Measurements from ENCODE around the gene C1GALT1.
"Not testable (repeated sequence)": the region's sequence is repeated elsewhere in the genome, so short reads cannot be mapped to it uniquely, and the experiment has no call there.

The C1GALT1 gene

DNA sequence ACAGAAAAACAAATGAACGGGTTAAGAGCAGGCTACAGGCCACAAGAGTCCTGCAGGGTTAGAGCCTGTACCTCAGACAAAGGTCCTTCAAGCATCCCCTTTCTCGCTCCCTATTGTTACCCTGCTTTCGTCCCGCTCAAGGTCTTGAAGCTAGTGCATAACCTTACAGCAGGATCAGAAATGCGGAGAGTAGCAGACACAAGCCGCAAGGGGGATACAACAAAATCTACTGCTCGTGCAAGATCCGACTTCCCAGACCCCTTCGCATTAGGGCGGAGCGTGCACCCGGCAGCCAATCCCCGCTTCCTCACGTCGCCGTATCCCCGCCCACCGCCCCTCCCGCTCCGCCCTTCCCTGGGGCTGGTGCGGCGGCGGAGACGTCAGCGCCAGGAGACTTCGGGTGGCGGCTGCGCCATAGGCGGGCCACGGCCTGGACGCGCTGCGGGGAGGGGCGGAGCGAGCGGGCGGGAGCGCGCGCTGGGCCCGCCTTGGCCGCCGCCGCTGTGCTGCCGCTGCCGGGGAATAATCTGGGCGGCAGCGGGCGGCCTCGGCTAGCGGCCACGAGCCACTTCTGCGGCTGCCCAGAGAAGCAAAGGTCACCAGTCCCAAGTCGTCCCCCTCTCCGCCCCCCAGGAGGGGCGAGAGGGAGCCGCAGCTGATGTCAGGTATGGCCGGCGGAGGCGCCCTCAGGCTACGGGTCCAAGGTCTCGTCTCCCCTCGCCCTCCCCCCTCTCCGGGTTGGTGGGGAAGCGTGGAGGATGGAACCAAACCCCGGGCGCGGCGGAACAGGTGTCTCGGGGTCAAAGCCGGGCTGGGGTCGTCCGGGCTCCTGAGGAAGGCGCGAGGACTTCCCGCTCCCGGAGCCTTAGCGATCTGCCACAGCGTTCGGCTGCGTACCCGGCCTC is at the start of gene C1GALT1:
Gene C1GALT1, plus strand, starts transcription at position 389 of the 905 bp plus-strand sequence. CDS start 51,776 bp downstream, outside the sequence.
- no peaks in the 10 kb centered on the region for H3K36me3 ChIP-seq (ENCODE audit: insufficient read depth, low read length)
- H3K9ac ChIP-seq (ENCODE audit: insufficient read length): peak within 1 kb of the TSS; percentile 80
- H3K4me3 ChIP-seq: peak within 1 kb of the TSS; percentile 77
- no peaks in the 10 kb centered on the region for H3K9me3 ChIP-seq (ENCODE audit: low read depth, low read length)
- TF ChIP-seq FOXP2 (optimal IDR thresholded peaks at IDR 0.05; ENCODE audit: control extremely low read depth, extremely low read length, insufficient read depth): no peak
- TF ChIP-seq EZH2 (IDR thresholded peaks at IDR 0.05): no peak
- TF ChIP-seq POLR2AphosphoS5 (IDR thresholded peaks at IDR 0.05; ENCODE audit: borderline replicate concordance, low read depth, low read length): peak; percentile 97
- peak within 1 kb of the TSS; percentile 25; the same call in 1 of the 2 replicates for H3K27ac ChIP-seq
- peak; percentile 87 for DNase-seq (ENCODE audit: low read depth, low spot score)

DNA sequence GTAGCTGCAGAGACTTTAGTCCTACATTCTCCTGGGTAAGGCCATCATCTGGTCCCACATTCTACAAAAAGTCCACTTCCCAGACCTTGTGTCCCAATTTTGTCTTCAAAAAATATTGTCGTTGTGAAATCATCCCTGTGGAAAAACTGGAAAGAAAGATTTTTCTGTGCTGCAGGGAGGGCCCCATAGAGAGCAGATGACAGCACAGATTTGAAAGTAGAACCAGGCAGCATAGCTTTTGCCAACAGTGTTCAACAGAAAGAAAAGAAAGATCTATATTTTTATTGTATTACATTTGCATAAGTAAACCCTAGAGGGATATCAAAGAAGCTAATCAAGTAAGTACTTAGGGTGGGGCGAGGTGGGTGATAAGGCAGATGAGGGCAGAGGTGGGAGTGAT is 48.3 kb upstream of the C1GALT1 start:
- Histone ChIP-seq H3K4me3 (no peak overlapping the region), H3K36me3 (ENCODE audit: insufficient read depth, low read length) (no peaks in the 10 kb centered on the region), H3K9ac (ENCODE audit: insufficient read length) (no peak overlapping the region), H3K9me3 (ENCODE audit: low read depth, low read length) (no peaks in the 10 kb centered on the region), H3K27ac (no peak overlapping the region)
- DNase-seq (ENCODE audit: low read depth, low spot score): no peak
- TF ChIP-seq FOXP2 (optimal IDR thresholded peaks at IDR 0.05; ENCODE audit: control extremely low read depth, extremely low read length, insufficient read depth) (no peak), POLR2AphosphoS5 (IDR thresholded peaks at IDR 0.05; ENCODE audit: borderline replicate concordance, low read depth, low read length) (no peak), EZH2 (IDR thresholded peaks at IDR 0.05) (no peak)

DNA sequence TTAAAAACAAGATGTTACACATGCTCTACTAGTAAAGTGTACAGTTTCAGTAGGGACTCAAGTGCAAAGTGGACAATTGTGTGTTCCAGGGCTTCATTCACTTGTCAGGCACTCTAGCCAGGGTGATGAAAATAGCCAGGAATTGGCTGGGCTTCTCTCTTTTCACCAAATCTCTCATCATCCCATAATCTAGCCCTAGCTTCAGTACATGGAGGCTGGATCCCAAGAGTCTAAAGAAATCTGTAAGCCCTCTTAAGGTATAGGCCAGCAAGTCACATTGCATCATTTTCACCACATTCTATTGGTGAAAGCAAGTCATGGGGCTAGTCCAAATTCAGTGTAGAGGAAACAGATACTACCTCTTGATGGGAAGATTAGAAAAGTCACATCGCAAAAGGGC is 47.3 kb upstream of the C1GALT1 start:
- TF ChIP-seq FOXP2 (optimal IDR thresholded peaks at IDR 0.05; ENCODE audit: control extremely low read depth, extremely low read length, insufficient read depth) (no peak), EZH2 (IDR thresholded peaks at IDR 0.05) (no peak), POLR2AphosphoS5 (IDR thresholded peaks at IDR 0.05; ENCODE audit: borderline replicate concordance, low read depth, low read length) (no peak)
- H3K9me3 ChIP-seq (ENCODE audit: low read depth, low read length): no peaks in the 10 kb centered on the region
- H3K27ac ChIP-seq: no peak overlapping the region
- no peak for DNase-seq (ENCODE audit: low read depth, low spot score)
- H3K36me3 ChIP-seq (ENCODE audit: insufficient read depth, low read length): no peaks in the 10 kb centered on the region
- H3K9ac ChIP-seq (ENCODE audit: insufficient read length): no peak overlapping the region
- no peak overlapping the region for H3K4me3 ChIP-seq

DNA sequence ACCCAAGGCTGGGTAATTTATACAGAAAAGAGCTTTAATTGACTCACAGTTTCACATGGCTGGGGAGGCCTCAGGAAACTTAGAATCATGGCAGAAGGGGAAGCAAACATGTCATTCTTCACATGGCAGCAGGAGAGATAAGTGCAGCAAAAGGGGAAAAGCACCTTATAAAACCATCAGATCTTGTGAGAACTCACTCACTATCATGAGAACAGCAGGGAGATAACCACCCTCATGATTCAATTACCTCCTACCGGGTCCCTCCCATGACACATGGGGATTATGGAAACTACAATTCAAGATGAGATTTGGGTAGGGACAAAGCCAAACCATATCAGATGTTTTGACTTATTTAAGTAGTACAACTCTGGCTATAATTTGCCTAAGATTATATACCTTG is 46.4 kb upstream of the C1GALT1 start:
- H3K4me3 ChIP-seq; H3K9ac ChIP-seq (ENCODE audit: insufficient read length); H3K36me3 ChIP-seq (ENCODE audit: insufficient read depth, low read length); DNase-seq (ENCODE audit: low read depth, low spot score); H3K9me3 ChIP-seq (ENCODE audit: low read depth, low read length); H3K27ac ChIP-seq: not testable (repeated sequence)

DNA sequence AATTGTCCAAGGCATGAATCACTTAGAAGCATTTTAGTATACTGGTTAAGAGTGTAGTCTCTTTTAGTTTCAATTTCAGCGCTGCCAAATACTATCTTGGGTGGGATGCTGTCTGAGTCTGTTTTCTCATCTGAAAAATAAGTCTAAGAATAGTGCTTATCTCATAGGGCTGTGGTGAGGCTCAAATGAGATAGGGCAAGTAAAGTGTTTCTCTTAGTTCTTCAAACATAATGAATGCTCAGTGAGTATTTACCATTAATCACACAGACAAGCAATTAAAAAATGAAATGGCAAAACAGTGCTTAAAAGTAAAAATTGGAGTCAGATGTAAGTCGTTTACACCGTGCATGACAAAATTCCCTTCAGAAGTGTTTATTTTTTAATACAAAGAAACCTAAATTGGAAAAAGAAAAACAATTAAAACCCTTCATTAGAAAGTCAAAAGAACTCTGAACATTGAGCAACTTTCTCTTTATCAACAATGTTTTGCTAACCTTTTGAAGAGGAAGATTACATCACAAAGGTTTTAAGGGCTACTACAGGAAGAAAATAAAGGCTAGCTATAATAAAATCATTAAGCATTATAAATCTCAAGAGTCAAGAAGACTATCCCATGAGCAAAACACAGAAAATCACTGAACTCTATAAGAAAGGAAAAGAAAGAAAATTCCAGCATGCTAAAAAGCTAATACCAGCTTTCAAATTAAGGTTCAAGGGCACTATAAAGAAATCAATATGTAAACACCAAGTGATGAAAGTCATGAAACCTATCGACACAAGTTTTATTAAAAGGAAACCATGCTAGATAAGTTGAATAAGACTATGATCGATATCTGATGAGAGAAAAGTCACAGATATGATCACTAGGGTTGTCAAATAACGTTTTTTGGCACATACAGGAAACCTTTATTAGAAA is 45.6 kb upstream of the C1GALT1 start:
- DNase-seq (ENCODE audit: low read depth, low spot score): no peak
- H3K27ac ChIP-seq: no peak overlapping the region
- H3K36me3 ChIP-seq (ENCODE audit: insufficient read depth, low read length): no peaks in the 10 kb centered on the region
- TF ChIP-seq FOXP2 (optimal IDR thresholded peaks at IDR 0.05; ENCODE audit: control extremely low read depth, extremely low read length, insufficient read depth): no peak
- TF ChIP-seq EZH2 (IDR thresholded peaks at IDR 0.05): no peak
- no peak for TF ChIP-seq POLR2AphosphoS5 (IDR thresholded peaks at IDR 0.05; ENCODE audit: borderline replicate concordance, low read depth, low read length)
- no peak overlapping the region for H3K4me3 ChIP-seq
- H3K9me3 ChIP-seq (ENCODE audit: low read depth, low read length): no peaks in the 10 kb centered on the region
- H3K9ac ChIP-seq (ENCODE audit: insufficient read length): no peak overlapping the region

DNA sequence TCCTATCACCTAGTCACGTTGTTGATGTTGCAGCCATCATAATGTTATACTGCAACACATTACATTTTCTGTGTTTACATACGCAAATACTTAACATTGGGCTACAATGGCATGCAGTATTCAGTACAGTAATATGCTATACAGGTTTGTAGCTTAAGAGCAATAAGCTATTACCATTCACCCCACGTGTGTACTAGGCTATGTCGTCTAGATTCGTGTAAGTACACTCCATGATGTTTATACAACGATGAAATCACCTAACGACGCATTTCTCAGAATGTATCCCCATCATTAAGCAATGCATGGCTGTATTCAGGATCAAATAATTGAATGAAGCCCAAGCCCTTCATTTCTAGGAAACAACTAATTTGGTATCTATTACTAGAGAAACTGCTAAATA is 43.4 kb upstream of the C1GALT1 start:
- DNase-seq (ENCODE audit: low read depth, low spot score): no peak
- Histone ChIP-seq H3K27ac (no peak overlapping the region), H3K9ac (ENCODE audit: insufficient read length) (no peak overlapping the region), H3K4me3 (no peak overlapping the region), H3K9me3 (ENCODE audit: low read depth, low read length) (no peaks in the 10 kb centered on the region), H3K36me3 (ENCODE audit: insufficient read depth, low read length) (no peaks in the 10 kb centered on the region)
- TF ChIP-seq FOXP2 (optimal IDR thresholded peaks at IDR 0.05; ENCODE audit: control extremely low read depth, extremely low read length, insufficient read depth) (no peak), POLR2AphosphoS5 (IDR thresholded peaks at IDR 0.05; ENCODE audit: borderline replicate concordance, low read depth, low read length) (no peak), EZH2 (IDR thresholded peaks at IDR 0.05) (no peak)

DNA sequence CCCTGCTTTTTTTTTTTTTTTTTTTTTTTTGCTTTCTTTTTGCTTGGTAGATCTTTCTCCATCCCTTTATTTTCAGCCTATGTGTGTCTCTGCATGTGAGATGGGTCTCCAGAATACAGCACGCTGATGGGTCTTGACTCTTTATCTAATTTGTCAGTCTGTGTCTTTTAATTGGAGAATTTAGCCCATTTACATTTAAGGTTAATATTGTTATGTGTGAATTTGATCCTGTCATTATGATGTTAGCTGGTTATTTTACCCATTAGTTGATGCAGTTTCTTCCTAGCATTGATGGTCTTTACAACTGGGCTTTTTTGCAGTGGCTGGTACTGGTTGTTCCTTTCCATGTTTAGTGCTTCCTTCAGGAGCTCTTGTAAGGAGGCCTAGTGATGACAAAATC is 38.9 kb upstream of the C1GALT1 start:
- H3K9me3 ChIP-seq (ENCODE audit: low read depth, low read length); DNase-seq (ENCODE audit: low read depth, low spot score); H3K36me3 ChIP-seq (ENCODE audit: insufficient read depth, low read length); H3K9ac ChIP-seq (ENCODE audit: insufficient read length); H3K4me3 ChIP-seq; H3K27ac ChIP-seq: not testable (repeated sequence)

DNA sequence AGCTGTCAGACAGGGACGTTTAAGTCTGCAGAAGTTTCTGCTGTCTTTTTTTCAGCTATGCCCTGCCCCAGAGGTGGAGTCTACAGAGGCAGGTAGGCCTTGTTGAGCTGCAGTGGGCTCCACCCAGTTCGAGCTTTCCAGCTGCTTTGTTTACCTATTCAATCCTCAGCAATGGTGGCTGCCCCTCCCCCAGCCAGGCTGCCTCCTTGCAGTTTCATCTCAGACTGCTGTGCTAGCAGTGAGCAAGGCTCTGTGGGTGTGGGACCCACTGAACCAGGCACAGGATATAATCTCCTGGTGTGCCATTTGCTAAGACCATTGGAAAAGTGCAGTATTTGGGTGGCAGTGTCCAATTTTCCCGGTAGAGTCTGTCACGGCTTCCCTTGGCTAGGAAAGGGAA is 37.2 kb upstream of the C1GALT1 start:
- H3K9ac ChIP-seq (ENCODE audit: insufficient read length); H3K36me3 ChIP-seq (ENCODE audit: insufficient read depth, low read length); DNase-seq (ENCODE audit: low read depth, low spot score): not testable (repeated sequence)

More for the DNA sequence above, 37.2 kb upstream of the C1GALT1 start:
- not testable (repeated sequence) for H3K9me3 ChIP-seq (ENCODE audit: low read depth, low read length); H3K4me3 ChIP-seq; H3K27ac ChIP-seq
